K562 (cell line): ENCODE data around the gene NPR3. TPM values are rescaled to one million over a fixed set of nuclear protein-coding genes. Genes with fewer than 3 reads are reported as not detected.

Source experiments
- ATAC-seq: fragments of 200-7000 bp; cut with Tn5 transposase; 3 replicates; pipeline ENCODE4 v1.9.1; 2020; ENCODE audit warnings: moderate library complexity
- BruUV-seq: library from RNA; stranded (reverse); fragments of 400-500 nt; replicated peaks from 2 replicates; lab custom pipeline; 2021; lab: Mats Ljungman, UMichigan
- CTCF ChIA-PET: fragments of 300-600 bp; formaldehyde crosslinking; extraction: SDS; loops from one replicate; lab custom pipeline; 2021; ENCODE audit warnings: low intra/inter-chr PET ratio; lab: Yijun Ruan, JAX
- POLR2A ChIA-PET: fragments of 300-600, 350-650 bp; sonication (Branson Sonifier 250); formaldehyde crosslinking; extraction: SDS; loops from one replicate; lab custom pipeline; 2021; ENCODE audit warnings: antibody characterized with exemption, inconsistent platforms; lab: Yijun Ruan, JAX
- DNase-seq, 4 experiments: peaks; one replicate each; pipeline versions ENCODE4 v3.0.0 to v3.0.0-alpha.2; 2011 to 2018; ENCODE audit warnings: low spot score in 3 of 4, mixed read lengths in 3 of 4; ENCODE audit errors: extremely low read depth in 1 of 4
- FAIRE-seq: peaks from 2 replicates; lab custom pipeline; 2011; peaks lifted over from hg19 to GRCh38; lab: Jason Lieb, UNC
- H2AFZ ChIP-seq: 2 replicates; pipeline ENCODE4 v1.6.0; 2011; ENCODE audit warnings: low read depth, low read length, control low read depth, inconsistent platforms
- H3K27ac ChIP-seq: fragments of 200-600 bp; 3 replicates; pipeline ENCODE4 v1.8.0; 2011; ENCODE audit warnings: low read depth, mild to moderate bottlenecking, control low read depth, inconsistent platforms, low read length, moderate library complexity, mixed read lengths; ENCODE audit errors: extremely low read depth
- H3K27me3 ChIP-seq, 2 experiments: fragments of 300-600 bp in 1 of 2; 2 replicates in 1 of 2; 3 replicates in 1 of 2; pipeline versions ENCODE4 v1.6.0 to v1.8.0; 2011; ENCODE audit warnings: inconsistent platforms in 2 of 2, low read length in 2 of 2, mild to moderate bottlenecking in 1 of 2, mixed read lengths in 1 of 2, moderate library complexity in 1 of 2; ENCODE audit not compliant: control insufficient read depth in 2 of 2, insufficient read depth in 2 of 2
- H3K36me3 ChIP-seq: fragments of 300-600 bp; 3 replicates; pipeline ENCODE4 v1.8.0; 2011; ENCODE audit warnings: mild to moderate bottlenecking, low read length, inconsistent platforms; ENCODE audit not compliant: control insufficient read depth, insufficient read depth
- H3K4me1 ChIP-seq, 2 experiments: fragments of 200-600 bp in 1 of 2; replicated peaks in 1 of 2; 2 replicates in 1 of 2; 3 replicates in 1 of 2; pipeline versions ENCODE4 v1.5.1 to v1.8.0; 2011; ENCODE audit warnings: inconsistent platforms in 2 of 2, low read length in 2 of 2, mild to moderate bottlenecking in 1 of 2, mixed read lengths in 1 of 2, moderate library complexity in 1 of 2; ENCODE audit not compliant: control insufficient read depth in 2 of 2, insufficient read depth in 2 of 2
- H3K4me2 ChIP-seq: 2 replicates; pipeline ENCODE4 v1.6.1; 2011; ENCODE audit warnings: low read length, control low read depth, inconsistent platforms, mixed read lengths; ENCODE audit not compliant: insufficient read depth
- H3K4me3 ChIP-seq: fragments of 200-600 bp; sonication (generic), shearing (Covaris generic); 2 replicates; pipeline ENCODE4 v1.5.1; 2016; ENCODE audit warnings: control low read depth, inconsistent platforms
- H3K79me2 ChIP-seq: fragments of 200-600 bp; 3 replicates; pipeline ENCODE4 v1.8.0; 2011; ENCODE audit warnings: low read length, inconsistent platforms; ENCODE audit not compliant: control insufficient read depth, insufficient read depth
- H3K9ac ChIP-seq, 2 experiments: 2 replicates each; pipeline versions ENCODE4 v1.6.0 to v1.6.1; 2011; ENCODE audit warnings: low read depth in 2 of 2, low read length in 2 of 2, control low read depth in 1 of 2, inconsistent platforms in 1 of 2, mild to moderate bottlenecking in 1 of 2, mixed read lengths in 1 of 2; ENCODE audit not compliant: insufficient read depth in 1 of 2
- H3K9me1 ChIP-seq: one replicate; pipeline ENCODE4 v1.6.0; 2011; ENCODE audit warnings: inconsistent platforms, mild to moderate bottlenecking, low read length, moderate library complexity; ENCODE audit not compliant: control insufficient read depth, insufficient read depth
- H3K9me3 ChIP-seq: replicated peaks from 2 replicates; pipeline ENCODE4 v1.5.1; 2011; ENCODE audit warnings: low read depth, low read length, inconsistent platforms; ENCODE audit not compliant: control insufficient read depth, insufficient read depth
- H4K20me1 ChIP-seq: replicated peaks from 2 replicates; pipeline ENCODE4 v1.6.1; 2011; ENCODE audit warnings: low read length, inconsistent platforms, mixed read lengths; ENCODE audit not compliant: control insufficient read depth, insufficient read depth
- BRD9 ChIP-seq: fragments of 450-650 bp; IDR thresholded peaks from 2 replicates; pipeline ENCODE4 v1.6.1; 2018; ENCODE audit warnings: low read depth; ENCODE audit not compliant: partially characterized antibody
- COPS2 ChIP-seq: fragments of 450-650 bp; conservative IDR thresholded peaks from 2 replicates; pipeline ENCODE4 v1.6.1; 2016; ENCODE audit warnings: mild to moderate bottlenecking, moderate library complexity
- GTF2A2 ChIP-seq: IDR thresholded peaks from 2 replicates; pipeline ENCODE4 v1.6.1; 2016; ENCODE audit warnings: mild to moderate bottlenecking, missing genetic modification characterization, missing compliant biosample characterization
- HMG20B ChIP-seq: fragments of 250-450 bp; sonication (Bioruptor Pico); IDR thresholded peaks from 2 replicates; pipeline ENCODE4 v1.5.0; 2021; ENCODE audit warnings: mild to moderate bottlenecking
- L3MBTL2 ChIP-seq: fragments of 450-650 bp; IDR thresholded peaks from 2 replicates; pipeline ENCODE4 v1.6.1; 2016; ENCODE audit warnings: mild to moderate bottlenecking, moderate library complexity
- TBP ChIP-seq: optimal IDR thresholded peaks from 2 replicates; pipeline ENCODE3; 2011; ENCODE audit warnings: low read depth, low read length, improper control_type of control experiment
- ZNF551 ChIP-seq: fragments of 250-450 bp; sonication (Bioruptor Pico); IDR thresholded peaks from 2 replicates; pipeline ENCODE4 v1.5.0; 2021; ENCODE audit warnings: mild to moderate bottlenecking, moderate library complexity
- ZNF696 ChIP-seq: fragments of 250-450 bp; sonication (Bioruptor Pico); conservative IDR thresholded peaks from 2 replicates; pipeline ENCODE4 v1.4.0; 2020; ENCODE audit warnings: mild to moderate bottlenecking, moderate library complexity
- WGBS: fragments of 100-300 bp; shearing (Covaris generic); methylation state at CpG from one replicate; pipeline ENCODE4 v1.1.6; 2016; ENCODE audit warnings: low coverage, mixed read lengths; ENCODE audit not compliant: insufficient coverage; ENCODE audit errors: missing lambda C conversion rate; 5-methylcytosine and 5-hydroxymethylcytosine counted together
- in situ Hi-C: fragments of 300-500 bp; cut with MboI; formaldehyde crosslinking; loops from 4 replicates; pipeline ENCODE4 v1.15.0; 2018; ENCODE audit warnings: inconsistent platforms, mixed read lengths
- intact Hi-C: fragments of 100-400 bp; cut with micrococcal nuclease; formaldehyde crosslinking; loops from 2 replicates; pipeline ENCODE4 v1.14.2; 2022
- polyA plus RNA-seq, 8 experiments: library from polyadenylated mRNA; depleted of rRNA in 4 of 8; stranded (reverse) in 5 of 8; unstranded in 3 of 8; fragments of >200 nt; fragmentation: Nextera tagmentation in 2 of 8; fragmentation: Illumina TruSeq in 1 of 8; extraction: Ambion mirVana in 2 of 8; extraction: Trizol in 1 of 8; gene quantifications; 2 replicates each; pipeline versions ENCODE4 v1.2.1 to v1.2.3, GENCODE V29; 2011 to 2014; ENCODE audit warnings: inconsistent platforms in 1 of 8, missing spikeins in 1 of 8
- total RNA-seq, 7 experiments: library from RNA; depleted of rRNA in 6 of 7; stranded (reverse); fragments of >200 nt in 6 of 7; fragmentation: Illumina TruSeq in 2 of 7; extraction: Trizol in 2 of 7; gene quantifications; 2 replicates each; pipeline versions ENCODE4 v1.2.1 to v1.2.3, GENCODE V29; 2011 to 2021; ENCODE audit warnings: low replicate concordance in 1 of 7
- TF ChIP-seq, protein P1 (sequence below): sonication (generic); formaldehyde crosslinking; IDR thresholded peaks from 2 replicates; pipeline ENCODE4 v1.9.0; 2022; ENCODE audit warnings: mild to moderate bottlenecking, missing genetic modification reagents
- TF ChIP-seq, protein P2 (sequence below): sonication (generic); formaldehyde crosslinking; IDR thresholded peaks from 2 replicates; pipeline ENCODE4 v1.4.0; 2020; ENCODE audit warnings: mild to moderate bottlenecking, missing genetic modification reagents
- TF ChIP-seq, protein P3 (sequence below): fragments of 250-450 bp; sonication (Bioruptor Pico); IDR thresholded peaks from 2 replicates; pipeline ENCODE4 v1.8.0; 2022; ENCODE audit warnings: moderate library complexity, mild to moderate bottlenecking, inconsistent platforms
- TF ChIP-seq, protein P4 (sequence below): fragments of 250-450 bp; sonication (Bioruptor Pico); IDR thresholded peaks from 2 replicates; pipeline ENCODE4 v1.4.0; 2020
- TF ChIP-seq, protein P5 (sequence below): fragments of 250-450 bp; sonication (Bioruptor Pico); IDR thresholded peaks from 2 replicates; pipeline ENCODE4 v1.9.0; 2021; ENCODE audit warnings: mild to moderate bottlenecking

Gene NPR3
- total and polyA plus RNA-seq, 9 of the 15 experiments (the other 6 are each of a cell fraction or from before 2014, with no cell fraction given): 0.01 to 0.11 (median 0.04) TPM; not detected in 2

DNA sequence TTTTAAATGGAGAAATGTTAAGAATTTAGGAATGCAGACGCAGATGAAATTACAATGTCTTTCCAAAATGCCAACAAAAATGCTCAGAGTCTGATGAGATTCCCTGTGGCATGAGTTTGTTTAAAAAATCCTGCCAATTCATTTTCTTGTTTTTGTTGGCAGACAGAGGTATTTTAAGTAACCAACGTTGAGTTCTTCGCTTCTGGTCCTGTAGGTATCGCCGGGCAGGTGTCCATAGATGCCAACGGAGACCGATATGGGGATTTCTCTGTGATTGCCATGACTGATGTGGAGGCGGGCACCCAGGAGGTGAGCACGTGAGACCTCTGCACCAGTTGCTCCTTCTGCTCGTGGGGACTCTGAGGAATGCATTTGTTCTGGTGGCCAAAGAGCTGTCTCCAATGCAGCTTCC is 69.4 kb downstream of the NPR3 start:
- Histone ChIP-seq H3K4me3 (no peak overlapping the region), H3K36me3 (no peaks in the 10 kb centered on the region), H3K4me2 (no peak overlapping the region), H4K20me1 (no peaks in the 10 kb centered on the region), H3K27me3 (no peaks in the 10 kb centered on the region; a peak in 1 of 5 replicates), H3K79me2 (no peaks in the 10 kb centered on the region), H3K9me1 (no peaks in the 10 kb centered on the region), H3K4me1 (no peaks in the 10 kb centered on the region), H3K9ac (no peak overlapping the region), H3K27ac (no peak overlapping the region), H3K9me3 (no peaks in the 10 kb centered on the region), H2AFZ (no peak overlapping the region)
- ATAC-seq (no peak), FAIRE-seq (no peak), DNase-seq (no peak)
- in situ Hi-C loops: no loop called here
- 0% methylated on average over 10 of the region's 10 CpGs for WGBS
- ChIA-PET CTCF (no interaction called here), POLR2A (interaction anchor here (0.7 to 1.0 kb wide), 2 partner anchors 9 to 361 kb away, joined by 3 read pairs; no protein-coding TSS in a partner anchor)
- intact Hi-C loops: no loop called here
- BruUV-seq: no TSS peak
- TF ChIP-seq ZNF551: no peak
- TF ChIP-seq, protein P1, sequence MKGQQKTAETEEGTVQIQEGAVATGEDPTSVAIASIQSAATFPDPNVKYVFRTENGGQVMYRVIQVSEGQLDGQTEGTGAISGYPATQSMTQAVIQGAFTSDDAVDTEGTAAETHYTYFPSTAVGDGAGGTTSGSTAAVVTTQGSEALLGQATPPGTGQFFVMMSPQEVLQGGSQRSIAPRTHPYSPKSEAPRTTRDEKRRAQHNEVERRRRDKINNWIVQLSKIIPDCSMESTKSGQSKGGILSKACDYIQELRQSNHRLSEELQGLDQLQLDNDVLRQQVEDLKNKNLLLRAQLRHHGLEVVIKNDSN (CRISPR knock-in tag): no peak
- no peak for TF ChIP-seq TBP
- TF ChIP-seq, protein P2, sequence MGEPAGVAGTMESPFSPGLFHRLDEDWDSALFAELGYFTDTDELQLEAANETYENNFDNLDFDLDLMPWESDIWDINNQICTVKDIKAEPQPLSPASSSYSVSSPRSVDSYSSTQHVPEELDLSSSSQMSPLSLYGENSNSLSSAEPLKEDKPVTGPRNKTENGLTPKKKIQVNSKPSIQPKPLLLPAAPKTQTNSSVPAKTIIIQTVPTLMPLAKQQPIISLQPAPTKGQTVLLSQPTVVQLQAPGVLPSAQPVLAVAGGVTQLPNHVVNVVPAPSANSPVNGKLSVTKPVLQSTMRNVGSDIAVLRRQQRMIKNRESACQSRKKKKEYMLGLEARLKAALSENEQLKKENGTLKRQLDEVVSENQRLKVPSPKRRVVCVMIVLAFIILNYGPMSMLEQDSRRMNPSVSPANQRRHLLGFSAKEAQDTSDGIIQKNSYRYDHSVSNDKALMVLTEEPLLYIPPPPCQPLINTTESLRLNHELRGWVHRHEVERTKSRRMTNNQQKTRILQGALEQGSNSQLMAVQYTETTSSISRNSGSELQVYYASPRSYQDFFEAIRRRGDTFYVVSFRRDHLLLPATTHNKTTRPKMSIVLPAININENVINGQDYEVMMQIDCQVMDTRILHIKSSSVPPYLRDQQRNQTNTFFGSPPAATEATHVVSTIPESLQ (CRISPR knock-in tag): no peak
- TF ChIP-seq COPS2: no peak
- no peak for TF ChIP-seq GTF2A2 (tag)
- TF ChIP-seq BRD9: no peak
- TF ChIP-seq, protein P3, sequence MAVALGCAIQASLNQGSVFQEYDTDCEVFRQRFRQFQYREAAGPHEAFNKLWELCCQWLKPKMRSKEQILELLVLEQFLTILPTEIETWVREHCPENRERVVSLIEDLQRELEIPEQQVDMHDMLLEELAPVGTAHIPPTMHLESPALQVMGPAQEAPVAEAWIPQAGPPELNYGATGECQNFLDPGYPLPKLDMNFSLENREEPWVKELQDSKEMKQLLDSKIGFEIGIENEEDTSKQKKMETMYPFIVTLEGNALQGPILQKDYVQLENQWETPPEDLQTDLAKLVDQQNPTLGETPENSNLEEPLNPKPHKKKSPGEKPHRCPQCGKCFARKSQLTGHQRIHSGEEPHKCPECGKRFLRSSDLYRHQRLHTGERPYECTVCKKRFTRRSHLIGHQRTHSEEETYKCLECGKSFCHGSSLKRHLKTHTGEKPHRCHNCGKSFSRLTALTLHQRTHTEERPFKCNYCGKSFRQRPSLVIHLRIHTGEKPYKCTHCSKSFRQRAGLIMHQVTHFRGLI (CRISPR knock-in tag): no peak
- no peak for TF ChIP-seq ZNF696 (CRISPR knock-in tag)
- no peak for TF ChIP-seq HMG20B (CRISPR knock-in tag)
- TF ChIP-seq, protein P4, sequence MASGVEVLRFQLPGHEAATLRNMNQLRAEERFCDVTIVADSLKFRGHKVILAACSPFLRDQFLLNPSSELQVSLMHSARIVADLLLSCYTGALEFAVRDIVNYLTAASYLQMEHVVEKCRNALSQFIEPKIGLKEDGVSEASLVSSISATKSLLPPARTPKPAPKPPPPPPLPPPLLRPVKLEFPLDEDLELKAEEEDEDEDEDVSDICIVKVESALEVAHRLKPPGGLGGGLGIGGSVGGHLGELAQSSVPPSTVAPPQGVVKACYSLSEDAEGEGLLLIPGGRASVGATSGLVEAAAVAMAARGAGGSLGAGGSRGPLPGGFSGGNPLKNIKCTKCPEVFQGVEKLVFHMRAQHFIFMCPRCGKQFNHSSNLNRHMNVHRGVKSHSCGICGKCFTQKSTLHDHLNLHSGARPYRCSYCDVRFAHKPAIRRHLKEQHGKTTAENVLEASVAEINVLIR: no peak
- TF ChIP-seq, protein P5, sequence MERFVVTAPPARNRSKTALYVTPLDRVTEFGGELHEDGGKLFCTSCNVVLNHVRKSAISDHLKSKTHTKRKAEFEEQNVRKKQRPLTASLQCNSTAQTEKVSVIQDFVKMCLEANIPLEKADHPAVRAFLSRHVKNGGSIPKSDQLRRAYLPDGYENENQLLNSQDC (CRISPR knock-in tag): no peak
- TF ChIP-seq L3MBTL2: no peak
